NCI-H2029 (cell line): ENCODE measurements around the gene AQP10.
"Not testable (repeated sequence)": the region's sequence is repeated elsewhere in the genome, so short reads cannot be mapped to it uniquely, and the experiment has no call there.

ENCODE experiments used
- DNase-seq: peaks from one replicate; lab custom pipeline; 2025; lab: John Stamatoyannopoulos, UW

Gene AQP10

DNA sequence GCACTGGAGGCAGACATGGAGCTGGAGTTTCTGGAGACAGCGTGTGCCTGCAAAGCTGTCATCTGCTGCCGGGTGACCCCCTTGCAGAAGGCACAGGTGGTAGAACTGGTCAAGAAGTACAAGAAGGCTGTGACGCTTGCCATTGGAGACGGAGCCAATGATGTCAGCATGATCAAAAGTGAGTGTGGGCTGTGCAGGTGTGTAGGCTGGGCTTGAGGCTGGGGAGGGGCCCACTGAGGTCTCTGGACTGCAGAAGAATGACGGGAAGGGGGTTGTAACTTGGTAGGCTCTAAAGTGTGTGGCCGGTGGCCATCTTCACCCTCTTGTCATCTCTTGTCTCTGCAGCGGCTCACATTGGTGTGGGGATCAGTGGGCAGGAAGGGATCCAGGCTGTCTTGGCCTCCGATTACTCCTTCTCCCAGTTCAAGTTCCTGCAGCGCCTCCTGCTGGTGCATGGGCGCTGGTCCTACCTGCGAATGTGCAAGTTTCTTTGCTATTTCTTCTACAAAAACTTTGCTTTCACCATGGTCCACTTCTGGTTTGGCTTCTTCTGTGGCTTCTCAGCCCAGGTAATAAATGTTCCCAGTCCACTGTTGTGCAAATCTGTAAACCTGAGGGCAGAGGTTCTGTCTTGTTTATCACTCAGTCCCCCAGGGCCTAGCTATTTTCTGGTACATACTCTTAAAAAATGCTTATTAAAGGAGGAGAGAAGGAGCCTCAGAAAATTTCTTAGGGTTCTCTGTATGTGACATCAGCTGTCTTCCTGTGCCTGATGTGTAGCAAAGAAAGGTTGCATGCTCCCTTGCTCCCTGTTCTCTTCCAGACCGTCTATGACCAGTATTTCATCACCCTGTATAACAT, 24.3 kb downstream of the AQP10 start:
- no peak for DNase-seq

DNA sequence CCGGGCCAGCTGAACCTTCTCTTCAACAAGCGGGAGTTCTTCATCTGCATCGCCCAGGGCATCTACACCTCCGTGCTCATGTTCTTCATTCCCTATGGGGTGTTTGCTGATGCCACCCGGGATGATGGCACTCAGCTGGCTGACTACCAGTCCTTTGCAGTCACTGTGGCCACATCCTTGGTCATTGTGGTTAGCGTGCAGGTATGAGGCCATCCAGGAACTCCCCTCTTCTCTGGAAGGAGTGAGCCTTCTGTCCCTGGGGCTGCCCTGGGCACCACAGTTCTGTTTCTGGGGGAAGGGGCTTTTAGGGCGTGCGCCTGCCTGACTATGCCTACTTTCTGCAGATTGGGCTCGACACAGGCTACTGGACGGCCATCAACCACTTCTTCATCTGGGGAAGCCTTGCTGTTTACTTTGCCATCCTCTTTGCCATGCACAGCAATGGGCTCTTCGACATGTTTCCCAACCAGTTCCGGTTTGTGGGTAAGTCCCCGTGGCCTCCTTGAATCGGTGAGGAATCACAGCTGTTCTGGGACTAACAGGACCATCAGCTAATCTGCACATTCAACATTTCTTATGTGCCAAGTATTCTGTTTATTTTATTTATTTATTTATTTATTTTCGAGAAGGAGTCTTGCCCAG, 25.5 kb downstream of the AQP10 start:
- no peak for DNase-seq

DNA sequence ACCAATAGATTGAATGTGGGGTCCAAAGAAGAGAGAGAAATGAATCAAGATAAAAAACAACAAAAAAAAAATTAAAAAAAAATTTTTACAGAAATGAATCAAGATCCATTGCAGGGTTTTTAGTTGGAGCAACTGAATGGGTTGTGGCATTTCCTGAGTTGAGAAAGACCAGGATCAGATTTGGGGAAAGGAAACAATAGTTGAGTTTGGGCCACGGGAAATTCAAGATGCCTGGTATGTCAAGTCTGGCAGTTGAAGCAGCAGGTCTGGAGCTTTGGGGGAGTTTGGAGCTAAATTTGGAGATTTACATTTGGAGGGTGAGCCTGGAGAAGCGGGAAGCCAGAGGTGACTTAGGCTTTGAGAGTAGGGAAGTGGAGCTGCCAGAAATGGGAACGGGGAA, 27.1 kb downstream of the AQP10 start:
- DNase-seq = no peak

DNA sequence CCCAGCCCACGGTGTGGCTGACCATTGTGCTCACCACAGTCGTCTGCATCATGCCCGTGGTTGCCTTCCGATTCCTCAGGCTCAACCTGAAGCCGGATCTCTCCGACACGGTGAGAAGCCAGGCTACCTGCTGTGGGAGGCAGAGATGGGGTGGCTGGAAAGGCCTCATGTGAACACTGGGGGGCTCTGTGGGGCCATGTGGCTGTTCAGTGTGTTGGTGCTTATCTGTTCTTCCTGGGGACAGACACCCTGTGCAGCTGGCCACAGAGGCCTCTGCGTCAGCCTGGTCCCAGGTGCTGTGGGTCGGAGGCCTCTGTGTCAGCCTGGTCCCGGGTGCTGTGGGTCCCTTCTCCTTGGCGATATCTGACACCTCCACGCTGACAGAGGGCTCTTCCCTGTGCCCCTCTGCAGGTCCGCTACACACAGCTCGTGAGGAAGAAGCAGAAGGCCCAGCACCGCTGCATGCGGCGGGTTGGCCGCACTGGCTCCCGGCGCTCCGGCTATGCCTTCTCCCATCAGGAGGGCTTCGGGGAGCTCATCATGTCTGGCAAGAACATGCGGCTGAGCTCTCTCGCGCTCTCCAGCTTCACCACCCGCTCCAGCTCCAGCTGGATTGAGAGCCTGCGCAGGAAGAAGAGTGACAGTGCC, 27.7 kb downstream of the AQP10 start:
- DNase-seq = no peak

DNA sequence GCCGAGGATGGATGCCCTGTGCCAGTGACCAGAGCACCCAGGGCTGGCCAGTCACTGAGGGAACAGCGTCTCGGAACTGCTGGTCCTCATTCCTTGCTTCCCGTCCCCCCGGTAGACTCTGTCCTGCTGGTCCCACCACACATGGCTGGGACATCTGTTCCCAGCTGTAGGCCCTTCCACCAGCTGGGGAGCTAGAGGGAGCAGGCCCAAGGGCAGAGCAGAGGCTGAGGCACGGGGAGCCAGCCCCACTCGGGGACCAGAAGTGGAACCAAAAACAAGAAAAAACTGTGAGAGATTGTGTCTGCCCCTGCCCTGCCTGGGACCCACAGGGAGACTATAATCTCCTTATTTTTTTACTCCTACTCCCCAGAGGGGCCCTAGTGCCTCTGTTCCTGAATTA, 28.2 kb downstream of the AQP10 start:
- DNase-seq = no peak

DNA sequence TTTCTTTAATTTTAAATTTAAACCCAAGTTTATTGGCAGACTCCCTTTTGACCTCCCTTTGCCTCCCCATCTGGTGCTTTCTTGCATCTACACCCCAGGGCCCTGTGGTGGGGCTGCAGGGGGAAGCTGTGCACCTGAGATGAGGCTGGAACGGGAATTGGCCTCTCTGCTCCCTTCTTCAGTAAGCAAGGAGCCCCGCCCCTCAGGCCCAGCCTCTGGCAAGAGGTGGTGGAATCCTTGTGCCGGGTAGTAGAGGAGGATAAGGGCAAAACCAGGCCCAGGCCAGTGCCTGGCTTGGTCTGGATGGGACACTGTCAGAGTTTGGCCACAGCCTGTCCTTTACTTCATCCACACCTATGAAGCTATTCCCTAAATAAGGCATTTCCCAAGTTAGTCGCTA, 29.5 kb downstream of the AQP10 start:
- DNase-seq = no peak

DNA sequence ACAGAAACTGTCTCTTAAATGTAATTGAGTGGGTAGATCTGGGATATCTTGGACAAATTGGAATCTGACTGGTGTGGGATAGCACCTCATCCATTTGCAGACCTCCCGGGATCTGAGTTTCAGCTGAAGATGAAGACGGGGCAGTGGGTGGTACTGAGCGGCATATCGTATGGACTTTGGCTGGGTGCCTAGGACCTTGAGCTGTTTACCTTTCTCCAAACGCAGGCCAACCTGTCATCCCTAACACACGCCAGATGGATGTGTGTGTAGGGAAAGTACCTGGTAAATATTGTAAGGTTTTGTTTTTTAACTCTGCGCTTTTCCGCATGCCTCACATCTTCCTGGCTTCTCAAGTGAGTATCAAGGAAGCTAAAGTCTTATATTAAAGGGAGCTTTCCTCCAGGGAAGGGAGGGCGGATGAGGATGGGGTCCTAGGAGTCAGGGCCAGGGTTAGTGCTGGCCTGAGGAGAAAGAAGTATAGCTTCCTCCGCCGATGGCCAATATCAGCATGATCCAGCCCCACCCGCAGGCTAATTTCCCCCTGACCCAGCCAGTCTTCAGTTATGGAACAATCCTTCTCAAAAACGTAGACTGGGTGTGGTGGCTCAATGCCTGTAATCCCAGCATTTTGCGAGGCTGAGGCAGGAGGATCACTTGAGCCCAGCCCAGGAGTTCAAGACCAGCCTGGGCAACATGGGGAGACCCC, 30.6 kb downstream of the AQP10 start:
- peak; percentile 81 for DNase-seq

DNA sequence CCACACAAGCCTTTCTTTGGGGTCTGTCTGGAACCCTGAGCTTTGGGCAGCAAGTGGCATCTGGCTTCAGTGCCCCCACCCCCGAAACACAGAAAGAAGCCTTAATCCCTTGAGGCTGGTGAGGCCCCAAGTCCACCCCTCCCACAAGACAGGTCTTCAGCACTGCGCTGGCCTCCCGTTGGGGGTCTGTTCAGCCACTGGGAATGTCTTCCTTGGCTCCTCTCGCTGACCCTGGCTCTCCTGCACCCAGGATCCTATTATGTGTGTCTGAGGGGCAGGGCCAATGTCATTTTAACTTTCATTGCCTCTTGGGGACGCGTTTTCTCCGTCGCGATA, 31.3 kb downstream of the AQP10 start:
- DNase-seq = no peak

DNA sequence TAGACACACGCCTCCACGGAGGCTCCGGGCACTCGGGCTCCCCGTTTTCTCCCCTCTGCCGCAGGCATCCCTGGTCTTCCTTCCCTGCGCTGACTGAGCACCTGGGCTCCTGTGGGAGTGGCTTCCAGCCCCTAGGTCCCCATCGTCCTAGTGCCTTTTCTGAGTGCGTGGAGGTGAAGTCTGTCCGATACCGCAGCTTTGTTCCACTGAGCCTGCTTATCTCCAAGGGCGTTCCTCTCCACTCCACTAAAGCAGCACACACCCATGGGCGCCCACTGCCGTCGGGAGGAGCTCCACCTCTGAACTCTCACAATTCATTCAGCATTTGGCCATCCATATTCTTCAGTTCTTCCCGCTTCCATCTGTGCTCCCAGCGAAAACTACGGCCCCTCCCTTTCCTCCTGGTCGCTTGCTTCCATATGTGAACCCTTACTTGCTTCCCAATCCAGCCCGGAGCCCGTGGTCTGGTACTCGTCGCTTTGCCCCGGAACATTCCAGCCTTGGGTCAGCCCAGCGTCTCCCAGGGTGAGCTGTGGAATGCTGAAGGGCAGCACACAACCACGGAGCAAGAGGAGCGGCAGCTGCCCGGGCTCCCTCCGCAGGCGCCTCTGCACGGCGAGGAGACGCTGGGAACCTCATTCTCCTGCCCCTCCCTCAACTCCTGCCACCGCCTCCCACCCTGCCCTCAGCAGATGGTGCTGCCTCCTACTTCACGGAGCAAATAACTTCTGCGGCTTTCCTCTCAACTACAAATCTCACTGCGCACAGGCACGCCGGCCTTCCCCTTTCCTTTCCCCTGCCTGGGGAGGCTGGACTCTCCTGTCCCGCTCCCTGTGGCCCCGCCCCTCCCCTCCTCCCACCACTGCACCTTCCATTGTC, 31.9 kb downstream of the AQP10 start:
- no peak for DNase-seq

DNA sequence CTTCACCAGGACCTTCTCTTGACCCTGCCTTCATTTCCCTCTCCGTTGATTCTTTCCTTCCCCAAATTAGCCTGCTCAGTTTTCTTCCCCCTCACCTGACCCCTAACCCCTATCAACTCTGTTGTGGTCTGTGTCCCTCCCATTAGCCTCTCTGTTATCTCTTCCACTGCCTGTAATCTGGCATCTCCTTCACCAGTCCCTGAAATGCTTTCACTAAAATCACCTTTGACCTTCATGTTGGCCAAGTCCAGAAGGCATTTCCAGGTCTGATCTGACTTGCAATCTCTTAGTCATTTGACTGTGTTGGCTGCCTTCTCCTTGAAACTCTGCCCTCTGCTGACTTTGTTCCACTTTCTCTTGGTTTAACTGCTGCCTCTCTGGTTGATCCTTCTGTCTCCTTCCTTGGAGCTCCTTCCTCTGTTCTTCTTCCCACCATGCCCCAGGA, 32.6 kb downstream of the AQP10 start:
- DNase-seq = no peak

DNA sequence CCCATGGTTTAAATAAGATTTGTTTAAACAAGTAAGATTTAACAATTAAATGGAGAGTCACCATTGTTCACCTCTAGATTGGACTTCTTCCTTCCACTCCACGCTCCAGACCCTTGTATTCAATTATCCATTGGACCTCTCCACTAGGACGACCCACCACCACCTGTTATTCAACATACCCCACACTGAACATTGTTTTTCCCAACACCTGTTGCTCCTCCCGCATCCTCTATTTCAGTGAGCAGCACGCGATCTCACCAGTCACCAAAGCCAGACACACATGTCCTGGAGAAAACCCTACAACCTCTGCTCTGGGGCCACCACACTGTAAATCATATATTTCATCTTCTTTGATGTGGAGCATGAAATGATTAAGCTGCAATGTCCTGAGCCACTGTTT, 33.1 kb downstream of the AQP10 start:
- no peak for DNase-seq

DNA sequence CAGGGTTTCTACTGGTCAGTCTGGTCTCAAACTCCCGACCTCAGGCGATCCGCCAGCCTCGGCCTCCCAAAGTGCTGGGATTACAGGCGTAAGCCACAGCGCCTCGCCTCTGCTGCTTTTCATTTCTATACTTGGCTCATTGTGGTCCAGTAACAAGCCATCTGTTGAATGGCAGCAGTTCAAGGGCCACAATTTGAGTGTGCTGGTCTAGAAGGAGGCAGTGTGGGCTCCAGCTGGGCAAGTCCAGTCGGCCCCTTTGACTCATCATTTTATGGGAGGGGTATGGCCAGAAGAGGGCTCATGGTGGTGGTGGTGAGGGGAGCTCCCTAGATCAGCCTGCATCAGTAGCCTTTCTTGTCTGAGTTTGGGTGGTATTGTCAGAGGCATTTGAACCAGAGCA, 37.6 kb downstream of the AQP10 start:
- DNase-seq = no peak

DNA sequence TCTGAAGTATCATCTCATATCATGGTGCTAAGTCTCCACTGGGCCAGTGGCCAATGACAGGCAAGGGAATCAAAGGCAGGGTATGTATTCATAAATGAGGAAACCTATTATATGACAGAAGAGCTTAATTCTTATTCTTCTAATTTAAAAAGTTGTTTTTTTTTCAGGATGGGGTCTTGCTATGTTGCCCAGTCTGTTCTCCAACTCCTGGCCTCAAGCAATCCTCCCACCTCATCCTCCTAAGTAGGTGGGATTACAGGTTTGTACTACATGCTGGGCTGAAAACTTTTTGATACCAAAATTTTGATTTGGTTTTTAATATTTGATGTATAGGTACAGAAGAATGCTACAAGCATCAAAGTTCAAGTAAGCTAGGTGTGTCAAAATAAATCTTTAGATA, 39.4 kb downstream of the AQP10 start:
- DNase-seq = no peak

DNA sequence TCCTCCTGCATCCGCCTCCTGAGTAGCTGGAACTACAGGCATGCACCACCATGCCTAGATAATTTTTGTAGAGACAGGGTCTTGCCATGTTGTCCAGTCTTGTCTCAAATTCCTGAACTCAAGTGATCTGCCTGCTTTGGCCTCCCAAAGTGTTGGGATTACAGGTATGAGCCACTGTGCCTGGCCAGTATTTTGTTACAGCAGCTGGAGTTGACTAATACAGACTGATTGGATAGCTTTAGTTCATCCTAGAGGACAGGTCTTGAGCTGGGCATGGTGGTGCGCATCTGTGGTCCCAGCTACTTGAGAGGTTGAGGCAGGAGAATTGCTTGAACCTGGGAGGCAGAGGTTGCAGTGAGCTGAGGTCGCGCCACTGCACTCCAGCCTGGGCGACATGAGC, 40.0 kb downstream of the AQP10 start:
- not testable (repeated sequence) for DNase-seq

DNA sequence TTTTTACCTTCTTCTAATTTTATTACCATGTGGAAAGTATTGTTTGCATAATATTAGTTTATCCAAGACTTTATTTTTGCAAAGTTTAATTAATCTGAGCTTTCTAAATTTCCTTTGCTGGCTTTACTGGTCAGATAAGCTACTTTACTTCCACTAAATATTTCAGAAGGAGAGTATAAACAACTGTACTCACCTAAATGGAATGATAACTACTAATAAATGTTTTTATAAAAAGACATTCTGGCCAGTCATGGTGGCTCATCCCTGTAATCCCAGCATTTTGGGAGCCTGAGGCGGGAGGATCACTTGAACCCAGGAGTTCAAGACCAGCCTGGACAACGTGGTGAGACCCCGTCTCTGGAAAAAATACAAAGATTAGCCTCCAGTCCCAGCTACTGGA, 40.5 kb downstream of the AQP10 start:
- DNase-seq = no peak

DNA sequence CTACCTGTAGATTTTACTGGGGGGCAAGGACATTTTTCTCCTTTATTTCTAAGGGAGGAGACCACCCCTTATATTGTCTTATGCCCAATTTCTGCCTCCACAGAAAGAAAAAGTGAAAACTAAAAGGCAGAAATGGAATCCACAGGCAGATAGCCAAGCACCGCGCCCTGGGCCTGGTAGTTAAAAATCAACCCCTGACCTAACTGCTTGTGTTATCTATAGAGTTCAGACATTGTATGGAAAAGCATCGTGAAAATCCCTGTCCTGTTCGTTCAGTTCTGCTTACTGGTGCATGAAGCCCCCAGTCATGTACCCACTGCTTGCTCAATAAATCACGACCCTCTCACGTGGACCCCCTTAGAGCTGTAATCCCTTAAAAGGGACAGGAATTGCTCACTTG, 50.5 kb downstream of the AQP10 start:
- DNase-seq = no peak

DNA sequence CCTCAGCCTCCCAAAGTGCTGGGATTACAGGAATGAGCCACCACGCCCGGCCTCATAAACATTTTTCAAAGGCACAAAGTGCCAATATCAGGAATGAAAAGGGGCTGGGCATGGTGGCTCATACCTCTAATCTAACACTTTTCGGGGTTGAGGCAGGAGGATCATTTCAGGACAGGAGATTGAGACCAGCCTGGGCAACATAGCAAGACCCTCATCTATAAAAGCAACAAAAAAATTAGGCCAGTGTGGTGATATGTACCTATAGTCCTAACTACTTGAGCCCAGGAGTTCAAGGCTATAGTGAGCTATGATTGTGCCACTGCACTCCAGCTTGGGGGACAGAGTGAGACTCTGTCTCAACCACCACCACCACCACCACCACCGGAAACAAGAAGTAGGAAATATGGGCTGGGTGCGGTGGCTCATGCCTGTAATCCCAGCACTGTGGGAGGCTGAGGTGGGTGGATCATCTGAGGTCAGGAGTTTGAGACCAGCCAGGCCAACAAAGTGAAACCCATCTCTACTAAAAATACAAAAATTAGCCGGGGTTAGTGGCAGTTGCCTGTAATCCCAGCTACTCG, 53.0 kb downstream of the AQP10 start:
- not testable (repeated sequence) for DNase-seq
